GM12892 (cell line): ENCODE measurements around the gene TMEM62.

Experiments used
- POLR2A ChIP-seq: IDR thresholded peaks from 2 replicates; pipeline ENCODE4 v1.6.1; 2011; ENCODE audit warnings: low read depth, low read length, control low read depth
- POLR2AphosphoS5 ChIP-seq: IDR thresholded peaks from 2 replicates; pipeline ENCODE4 v1.6.1; 2011; ENCODE audit warnings: low read depth, low read length, control low read depth
- TAF1 ChIP-seq: IDR thresholded peaks from 2 replicates; pipeline ENCODE4 v1.6.1; 2011; ENCODE audit warnings: low read depth, mild to moderate bottlenecking, control low read depth, low read length, borderline replicate concordance

- TF ChIP-seq TAF1 (no peak), POLR2A (no peak), POLR2AphosphoS5 (no peak)
These were observed 40.4 kb upstream of the TMEM62 start for GRCh38 chr15:43093026-43093425.
